Measurements from ENCODE around the gene USP12. TPM values are rescaled to one million over a fixed set of nuclear protein-coding genes. Genes with fewer than 3 reads are reported as not detected.

Gene USP12
- total RNA-seq, 1 experiment from 2014 or later: 20.6 TPM

GRCh38 chr13:27112006-27112405 lies 59.6 kb downstream of the USP12 start:
- TF ChIP-seq CTCF (IDR thresholded peaks at IDR 0.05; ENCODE audit: unreplicated experiment): no peak
- POLR2A ChIA-PET: no interaction called here
- Mint-ChIP-seq H3K9me3 (ENCODE audit: unreplicated experiment) (no peaks in the 10 kb centered on the region), H3K36me3 (ENCODE audit: insufficient read depth, unreplicated experiment) (peaks cover 9% of the 10 kb centered on the region), H3K4me3 (ENCODE audit: unreplicated experiment) (no peak overlapping the region), H3K27ac (ENCODE audit: low read depth, unreplicated experiment) (no peak overlapping the region), H3K4me1 (ENCODE audit: insufficient read depth, unreplicated experiment) (peaks cover 4% of the 10 kb centered on the region), H3K27me3 (ENCODE audit: insufficient read depth, unreplicated experiment) (no peaks in the 10 kb centered on the region)
- DNase-seq (ENCODE audit: unreplicated experiment): no peak
- intact Hi-C loops (cut with micrococcal nuclease): no loop called here
- CTCF ChIA-PET: no interaction called here
- no TSS peak for BruUV-seq (replicated peaks)

GRCh38 chr13:27110056-27110746 lies 61.4 kb downstream of the USP12 start:
- no peak for DNase-seq (ENCODE audit: unreplicated experiment)

GRCh38 chr13:27106144-27106543 lies 65.5 kb downstream of the USP12 start:
- intact Hi-C loops (cut with micrococcal nuclease): no loop called here
- POLR2A ChIA-PET: no interaction called here
- BruUV-seq (replicated peaks): no TSS peak

More at GRCh38 chr13:27110056-27110746, 61.4 kb downstream of the USP12 start:
- POLR2A ChIA-PET: interaction anchor here (0.7 kb wide), 1 partner anchor 141 kb away, joined by 3 read pairs; the partner anchor contains the start of gene RPL21
- TF ChIP-seq CTCF (IDR thresholded peaks at IDR 0.05; ENCODE audit: unreplicated experiment): no peak
- CTCF ChIA-PET: interaction anchor here (0.7 kb wide), 1 partner anchor 24 kb away, joined by 3 read pairs; no protein-coding TSS in a partner anchor
- Mint-ChIP-seq H3K9me3 (ENCODE audit: unreplicated experiment) (no peaks in the 10 kb centered on the region), H3K27me3 (ENCODE audit: insufficient read depth, unreplicated experiment) (no peaks in the 10 kb centered on the region), H3K4me3 (ENCODE audit: unreplicated experiment) (no peak overlapping the region), H3K27ac (ENCODE audit: low read depth, unreplicated experiment) (no peak overlapping the region), H3K36me3 (ENCODE audit: insufficient read depth, unreplicated experiment) (peaks cover 9% of the 10 kb centered on the region), H3K4me1 (ENCODE audit: insufficient read depth, unreplicated experiment) (peaks cover 6% of the 10 kb centered on the region)
- no TSS peak for BruUV-seq (replicated peaks)
- intact Hi-C loops (cut with micrococcal nuclease): no loop called here

GRCh38 chr13:27104606-27105005 lies 67.0 kb downstream of the USP12 start:
- peaks cover 10% of the 10 kb centered on the region for H3K36me3 Mint-ChIP-seq (ENCODE audit: insufficient read depth, unreplicated experiment)
- intact Hi-C loops (cut with micrococcal nuclease): no loop called here

More at GRCh38 chr13:27106144-27106543, 65.5 kb downstream of the USP12 start:
- H3K4me1 Mint-ChIP-seq (ENCODE audit: insufficient read depth, unreplicated experiment): peaks cover 6% of the 10 kb centered on the region
- no peak overlapping the region for H3K4me3 Mint-ChIP-seq (ENCODE audit: unreplicated experiment)
- no peaks in the 10 kb centered on the region for H3K27me3 Mint-ChIP-seq (ENCODE audit: insufficient read depth, unreplicated experiment)
- CTCF ChIA-PET: no interaction called here
- no peak for TF ChIP-seq CTCF (IDR thresholded peaks at IDR 0.05; ENCODE audit: unreplicated experiment)
- H3K9me3 Mint-ChIP-seq (ENCODE audit: unreplicated experiment): no peaks in the 10 kb centered on the region
- no peak for DNase-seq (ENCODE audit: unreplicated experiment)
- H3K36me3 Mint-ChIP-seq (ENCODE audit: insufficient read depth, unreplicated experiment): peaks cover 10% of the 10 kb centered on the region
- no peak overlapping the region for H3K27ac Mint-ChIP-seq (ENCODE audit: low read depth, unreplicated experiment)

More at GRCh38 chr13:27104606-27105005, 67.0 kb downstream of the USP12 start:
- DNase-seq (ENCODE audit: unreplicated experiment): no peak
- Mint-ChIP-seq H3K4me1 (ENCODE audit: insufficient read depth, unreplicated experiment) (peaks cover 6% of the 10 kb centered on the region), H3K27ac (ENCODE audit: low read depth, unreplicated experiment) (no peak overlapping the region), H3K9me3 (ENCODE audit: unreplicated experiment) (no peaks in the 10 kb centered on the region), H3K4me3 (ENCODE audit: unreplicated experiment) (no peak overlapping the region), H3K27me3 (ENCODE audit: insufficient read depth, unreplicated experiment) (no peaks in the 10 kb centered on the region)
- TF ChIP-seq CTCF (IDR thresholded peaks at IDR 0.05; ENCODE audit: unreplicated experiment): no peak
- no TSS peak for BruUV-seq (replicated peaks)
- ChIA-PET CTCF (interaction anchor here (0.6 to 1.3 kb wide), 2 partner anchors 28 to 53 kb away, joined by 4 read pairs; no protein-coding TSS in a partner anchor), POLR2A (no interaction called here)
